H1 (cell line): ENCODE data around the gene ZBTB16. TPM values are rescaled to one million over a fixed set of nuclear protein-coding genes. Genes with fewer than 3 reads are reported as not detected.

ENCODE experiments used
- CTCF ChIA-PET: fragments of 300-600 bp; sonication (Branson Sonifier 250); formaldehyde crosslinking; loops from one replicate; lab custom pipeline; 2021; ENCODE audit not compliant: partially characterized antibody; lab: Charles Lee
- POLR2A ChIA-PET: fragments of 300-600 bp; sonication (Branson Sonifier 250); formaldehyde crosslinking; loops from one replicate; lab custom pipeline; 2021; ENCODE audit warnings: inconsistent platforms; ENCODE audit not compliant: partially characterized antibody; lab: Charles Lee
- DNase-seq, 2 experiments: peaks; one replicate each; pipeline versions ENCODE4 v3.0.0 to v3.0.0-alpha.2; 2010 to 2022; ENCODE audit warnings: low spot score in 2 of 2, low read depth in 1 of 2, mixed read lengths in 1 of 2
- FAIRE-seq: peaks from 2 replicates; lab custom pipeline; 2011; peaks lifted over from hg19 to GRCh38; lab: Jason Lieb, UNC
- H2AFZ ChIP-seq: 2 replicates; pipeline ENCODE4 v1.8.1; 2012; ENCODE audit warnings: low read length, inconsistent platforms
- H2AK5ac ChIP-seq: 2 replicates; pipeline ENCODE4 v1.6.1; 2013; ENCODE audit warnings: low read depth, low read length
- H2BK120ac ChIP-seq: replicated peaks from 2 replicates; pipeline ENCODE3; 2013; ENCODE audit warnings: low read depth, low read length, inconsistent platforms
- H2BK12ac ChIP-seq: 2 replicates; pipeline ENCODE4 v1.6.1; 2013; ENCODE audit warnings: low read depth, low read length
- H2BK15ac ChIP-seq: 2 replicates; pipeline ENCODE4 v1.6.1; 2013; ENCODE audit warnings: low read length
- H2BK20ac ChIP-seq: 2 replicates; pipeline ENCODE4 v1.6.1; 2013; ENCODE audit warnings: low read length
- H2BK5ac ChIP-seq: 2 replicates; pipeline ENCODE4 v1.6.1; 2013; ENCODE audit warnings: low read depth, low read length
- H3K14ac ChIP-seq: 2 replicates; pipeline ENCODE4 v1.6.1; 2013; ENCODE audit warnings: inconsistent platforms; ENCODE audit not compliant: insufficient read length
- H3K18ac ChIP-seq: 2 replicates; pipeline ENCODE4 v1.6.1; 2013; ENCODE audit warnings: low read length; ENCODE audit errors: extremely low read depth
- H3K23ac ChIP-seq: 2 replicates; pipeline ENCODE4 v1.6.1; 2013; ENCODE audit warnings: inconsistent platforms; ENCODE audit not compliant: insufficient read length
- H3K23me2 ChIP-seq: 2 replicates; pipeline ENCODE4 v1.6.1; 2013; ENCODE audit warnings: low read depth, low read length
- H3K27ac ChIP-seq: 2 replicates; pipeline ENCODE4 v1.6.1; 2011; ENCODE audit warnings: low read depth, low read length, inconsistent platforms
- H3K27me3 ChIP-seq, 4 experiments: replicated peaks in 1 of 4; 1 replicate in 1 of 4; 2 replicates in 3 of 4; pipeline versions ENCODE4 v1.6.1 to v1.8.1; 2011 to 2013; ENCODE audit warnings: low read length in 3 of 4, mild to moderate bottlenecking in 3 of 4, inconsistent platforms in 2 of 4, mixed read lengths in 2 of 4, moderate library complexity in 1 of 4; ENCODE audit not compliant: control insufficient read depth in 3 of 4, insufficient read depth in 3 of 4; ENCODE audit errors: extremely low read depth in 1 of 4
- H3K36me3 ChIP-seq, 4 experiments: 2 replicates each; pipeline versions ENCODE4 v1.6.1 to v1.8.1; 2011 to 2013; ENCODE audit warnings: mild to moderate bottlenecking in 4 of 4, low read length in 3 of 4, moderate library complexity in 2 of 4, control low read depth in 1 of 4, inconsistent platforms in 1 of 4; ENCODE audit not compliant: insufficient read depth in 4 of 4, control insufficient read depth in 2 of 4
- H3K4ac ChIP-seq: replicated peaks from 2 replicates; pipeline ENCODE3; 2013; ENCODE audit warnings: low read length, low read depth, mixed read lengths, inconsistent platforms; ENCODE audit not compliant: insufficient read length
- H3K4me1 ChIP-seq, 4 experiments: replicated peaks in 1 of 4; 1 replicate in 1 of 4; 2 replicates in 3 of 4; pipeline versions ENCODE4 v1.6.1 to v1.8.1; 2011 to 2013; ENCODE audit warnings: low read length in 3 of 4, inconsistent platforms in 2 of 4, mixed read lengths in 1 of 4; ENCODE audit not compliant: insufficient read depth in 4 of 4, control insufficient read depth in 3 of 4
- H3K4me2 ChIP-seq, 2 experiments: 2 replicates each; pipeline versions ENCODE4 v1.6.1 to v1.8.1; 2011 to 2013; ENCODE audit warnings: low read depth in 2 of 2, low read length in 2 of 2, control low read depth in 1 of 2, inconsistent platforms in 1 of 2, mild to moderate bottlenecking in 1 of 2; ENCODE audit not compliant: insufficient read depth in 1 of 2
- H3K4me3 ChIP-seq, 4 experiments: fragments of 200-600, 300-600 bp in 1 of 4; sonication (generic), shearing (Covaris generic), sonication (Bioruptor Twin) in 1 of 4; 2 replicates each; pipeline versions ENCODE4 v1.5.1 to v1.8.1; 2011 to 2016; ENCODE audit warnings: low read length in 4 of 4, low read depth in 3 of 4, control low read depth in 2 of 4, inconsistent platforms in 2 of 4, mild to moderate bottlenecking in 2 of 4, mixed read lengths in 1 of 4, moderate library complexity in 1 of 4; ENCODE audit not compliant: insufficient read depth in 2 of 4; ENCODE audit errors: extremely low read depth in 1 of 4
- H3K56ac ChIP-seq: replicated peaks from 2 replicates; pipeline ENCODE3; 2013; ENCODE audit warnings: low read depth, mild to moderate bottlenecking, mixed read lengths, low read length, inconsistent platforms; ENCODE audit not compliant: insufficient read length
- H3K79me1 ChIP-seq: 2 replicates; pipeline ENCODE4 v1.6.1; 2013; ENCODE audit warnings: low read depth, low read length, control low read depth
- H3K79me2 ChIP-seq, 2 experiments: 2 replicates each; pipeline versions ENCODE4 v1.6.1 to v1.8.1; 2012 to 2013; ENCODE audit warnings: low read length in 2 of 2, mild to moderate bottlenecking in 2 of 2, inconsistent platforms in 1 of 2; ENCODE audit not compliant: insufficient read depth in 2 of 2, control insufficient read depth in 1 of 2
- H3K9ac ChIP-seq, 4 experiments: replicated peaks in 1 of 4; 1 replicate in 1 of 4; 2 replicates in 3 of 4; pipeline versions ENCODE4 v1.6.1 to v1.8.1; 2011 to 2013; ENCODE audit warnings: low read depth in 3 of 4, low read length in 3 of 4, control low read depth in 2 of 4, mild to moderate bottlenecking in 2 of 4, moderate library complexity in 2 of 4, inconsistent platforms in 1 of 4; ENCODE audit errors: extremely low read depth in 1 of 4
- H3K9me3 ChIP-seq, 2 experiments: 2 replicates each; pipeline versions ENCODE4 v1.6.1 to v1.8.1; 2012 to 2013; ENCODE audit warnings: mild to moderate bottlenecking in 2 of 2, moderate library complexity in 2 of 2, control low read depth in 1 of 2, inconsistent platforms in 1 of 2, low read depth in 1 of 2, low read length in 1 of 2, mixed read lengths in 1 of 2; ENCODE audit not compliant: insufficient read depth in 2 of 2
- H4K20me1 ChIP-seq, 2 experiments: replicated peaks in 1 of 2; 2 replicates each; pipeline versions ENCODE3 to v1.8.1; 2011 to 2013; ENCODE audit warnings: inconsistent platforms in 2 of 2, low read length in 2 of 2, mild to moderate bottlenecking in 1 of 2; ENCODE audit not compliant: insufficient read depth in 2 of 2, control insufficient read depth in 1 of 2
- H4K5ac ChIP-seq: 2 replicates; pipeline ENCODE4 v1.6.1; 2013; ENCODE audit warnings: low read length, low read depth, mixed read lengths, inconsistent platforms; ENCODE audit not compliant: insufficient read length
- H4K8ac ChIP-seq: 2 replicates; pipeline ENCODE4 v1.8.0; 2013; ENCODE audit warnings: mild to moderate bottlenecking, moderate library complexity, low read length, inconsistent platforms; ENCODE audit not compliant: insufficient read depth; ENCODE audit errors: extremely low read depth
- H4K91ac ChIP-seq: replicated peaks from 2 replicates; pipeline ENCODE3; 2013; ENCODE audit warnings: low read length, mixed read lengths, inconsistent platforms; ENCODE audit not compliant: insufficient read length
- ATF2 ChIP-seq: IDR thresholded peaks from 2 replicates; pipeline ENCODE4 v1.6.1; 2012; ENCODE audit warnings: low read length, inconsistent platforms
- CBX5 ChIP-seq: fragments of 300-800, 300-1000 bp; sonication (generic); IDR thresholded peaks from 2 replicates; pipeline ENCODE4 v1.7.1; 2016; ENCODE audit warnings: antibody characterized with exemption, low read length, low read depth
- HDAC2 ChIP-seq, 2 experiments: fragments of 300-600 bp in 1 of 2; sonication (generic) in 1 of 2; IDR thresholded peaks; 2 replicates each; pipeline ENCODE4 v1.6.1; 2011 to 2012; ENCODE audit warnings: low read depth in 2 of 2, low read length in 2 of 2, mild to moderate bottlenecking in 2 of 2, moderate library complexity in 2 of 2, borderline replicate concordance in 1 of 2, inconsistent platforms in 1 of 2
- MAFK ChIP-seq: IDR thresholded peaks from 2 replicates; pipeline ENCODE4 v1.6.1; 2012; ENCODE audit warnings: low read depth, mild to moderate bottlenecking, improper control_type of control experiment, low read length
- POLR2A ChIP-seq, 2 experiments: IDR thresholded peaks; 1 replicate in 1 of 2; 2 replicates in 1 of 2; pipeline ENCODE4 v1.6.1; 2011; ENCODE audit warnings: low read depth in 2 of 2, low read length in 2 of 2, mild to moderate bottlenecking in 2 of 2; ENCODE audit errors: control extremely low read depth in 1 of 2
- POU5F1 ChIP-seq: IDR thresholded peaks from 2 replicates; pipeline ENCODE4 v1.6.1; 2011; ENCODE audit warnings: low read depth, mild to moderate bottlenecking, low read length, moderate library complexity
- SIX5 ChIP-seq: IDR thresholded peaks from 2 replicates; pipeline ENCODE4 v1.6.1; 2011; ENCODE audit warnings: mild to moderate bottlenecking, low read depth, low read length
- SP1 ChIP-seq: IDR thresholded peaks from 2 replicates; pipeline ENCODE4 v1.6.1; 2011; ENCODE audit warnings: low read depth, low read length
- TAF1 ChIP-seq: IDR thresholded peaks from 2 replicates; pipeline ENCODE4 v1.6.1; 2011; ENCODE audit warnings: mild to moderate bottlenecking, low read depth, low read length
- WGBS, 2 experiments: shearing (Covaris generic) in 1 of 2; methylation state at CpG; one replicate each; pipeline versions ENCODE4 v1.1.6 to v1.1.7; 2013 to 2015; ENCODE audit warnings: low lambda C conversion rate in 2 of 2, mixed read lengths in 2 of 2, inconsistent platforms in 1 of 2, low coverage in 1 of 2, missing lambda C conversion rate in 1 of 2; ENCODE audit not compliant: insufficient replicate concordance in 2 of 2, insufficient coverage in 1 of 2, insufficient read length in 1 of 2; ENCODE audit errors: extremely low coverage in 1 of 2, missing lambda C conversion rate in 1 of 2; 5-methylcytosine and 5-hydroxymethylcytosine counted together
- polyA plus RNA-seq, 7 experiments: library from polyadenylated mRNA; depleted of rRNA in 3 of 7; stranded (reverse) in 5 of 7; unstranded in 2 of 7; fragments of >200 nt in 5 of 7; fragments of 200-250 nt in 2 of 7; gene quantifications; 1 replicate in 5 of 7; 2 replicates in 1 of 7; 4 replicates in 1 of 7; pipeline versions ENCODE4 v1.2.1 to v1.2.3, GENCODE V29; 2011 to 2013; ENCODE audit warnings: missing spikeins in 2 of 7, mixed read lengths in 2 of 7
- total RNA-seq: library from RNA; stranded (reverse); fragmentation: NEBNext Ultra II Directional; extraction: Animal tissue kit (Norgen Biotek cat#: 25700); gene quantifications from 2 replicates; pipeline ENCODE4 v1.2.1, GENCODE V29; 2021
- TF ChIP-seq, protein P1 (sequence below), 3 experiments: IDR thresholded peaks; 1 replicate in 2 of 3; 2 replicates in 1 of 3; pipeline versions ENCODE4 v1.5.1 to v1.6.1; 2011; ENCODE audit warnings: low read length in 3 of 3, mild to moderate bottlenecking in 3 of 3, inconsistent platforms in 2 of 3, low read depth in 1 of 3, moderate library complexity in 1 of 3; ENCODE audit not compliant: insufficient read depth in 1 of 3; ENCODE audit errors: control extremely low read depth in 1 of 3

Gene ZBTB16
- total and polyA plus RNA-seq, 2 of the 8 experiments (the other 6 are each of a cell fraction or from before 2014, with no cell fraction given) = 0.12 to 0.61 TPM

DNA sequence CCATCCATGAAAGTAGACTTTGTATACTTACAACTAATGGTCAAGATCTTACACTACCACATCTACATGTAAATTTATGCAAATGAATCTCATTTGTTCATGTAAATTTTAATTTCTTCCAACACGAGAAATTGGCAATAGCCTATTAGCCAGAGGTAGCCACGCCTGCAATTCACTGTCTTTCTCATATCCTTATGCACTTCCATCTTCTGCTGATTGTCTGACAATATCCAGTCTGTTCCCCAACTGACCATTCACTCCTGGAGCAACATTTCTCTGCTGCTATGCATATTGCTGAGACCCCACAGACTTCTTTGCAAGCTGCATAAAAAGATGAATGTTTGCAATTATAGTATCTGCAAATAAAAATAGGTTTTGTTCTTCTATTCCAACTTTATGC is 239.2 kb downstream of the ZBTB16 start:
- H4K20me1 ChIP-seq = no peaks in the 10 kb centered on the region

More for the DNA sequence above, 239.2 kb downstream of the ZBTB16 start:
- Histone ChIP-seq H2BK15ac (no peak overlapping the region), H2AK5ac (no peak overlapping the region), H3K9ac (no peak overlapping the region), H3K56ac (no peak overlapping the region), H3K4ac (no peak overlapping the region), H3K36me3 (no peaks in the 10 kb centered on the region), H2BK12ac (no peak overlapping the region), H4K91ac (no peak overlapping the region), H3K23me2 (no peaks in the 10 kb centered on the region), H3K27ac (no peak overlapping the region), H3K4me2 (no peak overlapping the region), H3K14ac (no peak overlapping the region), H2AFZ (no peak overlapping the region), H3K27me3 (no peaks in the 10 kb centered on the region), H3K79me2 (no peaks in the 10 kb centered on the region), H2BK20ac (no peak overlapping the region), H3K4me3 (no peak overlapping the region), H3K79me1 (no peaks in the 10 kb centered on the region), H4K8ac (no peak overlapping the region), H4K5ac (no peak overlapping the region), H3K18ac (no peak overlapping the region), H2BK5ac (no peak overlapping the region), H2BK120ac (no peak overlapping the region), H3K9me3 (no peaks in the 10 kb centered on the region), H3K4me1 (no peaks in the 10 kb centered on the region), H3K23ac (no peak overlapping the region)
- TF ChIP-seq CBX5 (no peak), MAFK (no peak), ATF2 (no peak), POLR2A (IDR thresholded peaks at IDR 0.05; ENCODE audit: control extremely low read depth in 1 of 2, low read depth in 2 of 2, low read length in 2 of 2) (no peak), HDAC2 (IDR thresholded peaks at IDR 0.05; ENCODE audit: borderline replicate concordance in 1 of 2, low read depth in 2 of 2, low read length in 2 of 2) (no peak), TAF1 (no peak), SIX5 (no peak), SP1 (no peak), POU5F1 (no peak)
- TF ChIP-seq, protein P1, sequence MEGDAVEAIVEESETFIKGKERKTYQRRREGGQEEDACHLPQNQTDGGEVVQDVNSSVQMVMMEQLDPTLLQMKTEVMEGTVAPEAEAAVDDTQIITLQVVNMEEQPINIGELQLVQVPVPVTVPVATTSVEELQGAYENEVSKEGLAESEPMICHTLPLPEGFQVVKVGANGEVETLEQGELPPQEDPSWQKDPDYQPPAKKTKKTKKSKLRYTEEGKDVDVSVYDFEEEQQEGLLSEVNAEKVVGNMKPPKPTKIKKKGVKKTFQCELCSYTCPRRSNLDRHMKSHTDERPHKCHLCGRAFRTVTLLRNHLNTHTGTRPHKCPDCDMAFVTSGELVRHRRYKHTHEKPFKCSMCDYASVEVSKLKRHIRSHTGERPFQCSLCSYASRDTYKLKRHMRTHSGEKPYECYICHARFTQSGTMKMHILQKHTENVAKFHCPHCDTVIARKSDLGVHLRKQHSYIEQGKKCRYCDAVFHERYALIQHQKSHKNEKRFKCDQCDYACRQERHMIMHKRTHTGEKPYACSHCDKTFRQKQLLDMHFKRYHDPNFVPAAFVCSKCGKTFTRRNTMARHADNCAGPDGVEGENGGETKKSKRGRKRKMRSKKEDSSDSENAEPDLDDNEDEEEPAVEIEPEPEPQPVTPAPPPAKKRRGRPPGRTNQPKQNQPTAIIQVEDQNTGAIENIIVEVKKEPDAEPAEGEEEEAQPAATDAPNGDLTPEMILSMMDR (IDR thresholded peaks at IDR 0.05; ENCODE audit: control extremely low read depth in 1 of 3, insufficient read depth in 1 of 3, low read depth in 1 of 3, low read length in 3 of 3) = no peak
- FAIRE-seq (no peak), DNase-seq (no peak)
- CTCF ChIA-PET = interaction anchor here (0.7 kb wide), 1 partner anchor 442 kb away, joined by 3 read pairs; no protein-coding TSS in a partner anchor
- POLR2A ChIA-PET = no interaction called here
- WGBS, 2 experiments = 87% methylated on average over 2 of the region's 2 CpGs; no CpG with 5 or more reads in 1 of the 2 experiments
